HG03439 (cell line): ENCODE data around the gene CD3E.

ENCODE experiments used
- ATAC-seq: cut with Tn5 transposase; IDR thresholded peaks from one replicate; pipeline ENCODE4 v1.9.1; 2021; ENCODE audit warnings: mild to moderate bottlenecking, moderate library complexity; ENCODE audit not compliant: unreplicated experiment

The CD3E gene

GRCh38 chr11:118304568-118305248 lies at the start of gene CD3E:
Gene CD3E (plus strand): TSS chr11:118304730. CDS start chr11:118304953, 223 bp downstream.
- no peak for ATAC-seq

GRCh38 chr11:118258410-118258809 lies 46.1 kb upstream of the CD3E start:
- ATAC-seq: no peak

- ATAC-seq: no peak
These were observed 45.4 kb upstream of the CD3E start for GRCh38 chr11:118259138-118259537.

GRCh38 chr11:118260353-118260752 lies 44.2 kb upstream of the CD3E start:
- no peak for ATAC-seq

GRCh38 chr11:118263112-118263511 lies 41.4 kb upstream of the CD3E start:
- no peak for ATAC-seq

- no peak for ATAC-seq
These were observed 40.6 kb upstream of the CD3E start, which contains the start of gene MPZL2 for GRCh38 chr11:118263695-118264568. Gene MPZL2 (minus strand): TSS chr11:118264297. CDS start chr11:118264153, 144 bp downstream.

- no peak for ATAC-seq
These were observed 39.7 kb upstream of the CD3E start for GRCh38 chr11:118264569-118265465.

- ATAC-seq: no peak
These were observed 38.6 kb upstream of the CD3E start for GRCh38 chr11:118265954-118266353.

- no peak for ATAC-seq
These were observed 37.0 kb upstream of the CD3E start for GRCh38 chr11:118267486-118267885.

- ATAC-seq: no peak
These were observed 32.5 kb upstream of the CD3E start for GRCh38 chr11:118272001-118272400.

GRCh38 chr11:118274186-118274585 lies 30.3 kb upstream of the CD3E start:
- no peak for ATAC-seq

GRCh38 chr11:118275176-118275575 lies 29.4 kb upstream of the CD3E start:
- no peak for ATAC-seq

- no peak for ATAC-seq
These were observed 28.1 kb upstream of the CD3E start for GRCh38 chr11:118276422-118276821.

- ATAC-seq: no peak
These were observed 27.2 kb upstream of the CD3E start for GRCh38 chr11:118277312-118277711.

GRCh38 chr11:118281284-118281683 lies 23.2 kb upstream of the CD3E start:
- no peak for ATAC-seq

- ATAC-seq: no peak
These were observed 21.9 kb upstream of the CD3E start for GRCh38 chr11:118282606-118283005.

- ATAC-seq: no peak
These were observed 21.4 kb upstream of the CD3E start for GRCh38 chr11:118283037-118283636.

GRCh38 chr11:118283756-118284350 lies 20.7 kb upstream of the CD3E start:
- no peak for ATAC-seq

GRCh38 chr11:118286545-118286944 lies 18.0 kb upstream of the CD3E start:
- ATAC-seq: no peak

GRCh38 chr11:118287006-118287405 lies 17.5 kb upstream of the CD3E start:
- ATAC-seq: no peak
